Cardiac muscle cell (in vitro differentiated cells and primary cell): ENCODE measurements around the gene ADGRD1. TPM values are rescaled to one million over a fixed set of nuclear protein-coding genes. Genes with fewer than 3 reads are reported as not detected.

Experiments used
- DNase-seq, 2 donors: peaks; one replicate each; pipeline versions ENCODE4 v3.0.0 to v3.0.0-alpha.2; 2010 to 2017; ENCODE audit warnings: low read depth in 1 of 2, low spot score in 1 of 2
- H3K27ac ChIP-seq: fragments of 200-600 bp; sonication (generic); 2 replicates; pipeline ENCODE4 v1.5.1; 2016
- H3K27me3 ChIP-seq: fragments of 200-600 bp; sonication (generic); 2 replicates; pipeline ENCODE4 v1.6.0; 2016; ENCODE audit warnings: control low read depth
- H3K36me3 ChIP-seq: fragments of 200-600 bp; sonication (generic); 2 replicates; pipeline ENCODE4 v1.5.1; 2016; ENCODE audit warnings: control low read depth
- H3K4me1 ChIP-seq: fragments of 200-600 bp; sonication (generic); 2 replicates; pipeline ENCODE4 v1.8.1; 2017; ENCODE audit warnings: low read depth, mild to moderate bottlenecking, mixed run types
- H3K4me3 ChIP-seq: fragments of 200-600 bp; sonication (generic); 2 replicates; pipeline ENCODE4 v1.5.1; 2016; ENCODE audit warnings: mild to moderate bottlenecking
- H3K9me3 ChIP-seq: fragments of 200-600 bp; sonication (generic); 2 replicates; pipeline ENCODE4 v1.5.1; 2017; ENCODE audit warnings: low read depth, mild to moderate bottlenecking, control low read depth
- polyA plus RNA-seq: library from polyadenylated mRNA; unstranded; fragments of >200 nt; fragmentation: Nextera tagmentation; extraction: Ambion mirVana; gene quantifications from 2 replicates; pipeline ENCODE4 v1.2.1, GENCODE V29; 2016
- total RNA-seq: library from RNA; depleted of rRNA; stranded (reverse); fragments of >200 nt; gene quantifications from 2 replicates; pipeline ENCODE4 v1.2.3, GENCODE V29; 2016
- TF ChIP-seq, protein P1 (sequence below): IDR thresholded peaks from 2 replicates; pipeline ENCODE4 v1.5.1; 2012; ENCODE audit warnings: low read depth, mild to moderate bottlenecking, low read length

The ADGRD1 gene
- total and polyA plus RNA-seq, 2 experiments from 2014 or later = 66.6 to 74.0 TPM

DNA sequence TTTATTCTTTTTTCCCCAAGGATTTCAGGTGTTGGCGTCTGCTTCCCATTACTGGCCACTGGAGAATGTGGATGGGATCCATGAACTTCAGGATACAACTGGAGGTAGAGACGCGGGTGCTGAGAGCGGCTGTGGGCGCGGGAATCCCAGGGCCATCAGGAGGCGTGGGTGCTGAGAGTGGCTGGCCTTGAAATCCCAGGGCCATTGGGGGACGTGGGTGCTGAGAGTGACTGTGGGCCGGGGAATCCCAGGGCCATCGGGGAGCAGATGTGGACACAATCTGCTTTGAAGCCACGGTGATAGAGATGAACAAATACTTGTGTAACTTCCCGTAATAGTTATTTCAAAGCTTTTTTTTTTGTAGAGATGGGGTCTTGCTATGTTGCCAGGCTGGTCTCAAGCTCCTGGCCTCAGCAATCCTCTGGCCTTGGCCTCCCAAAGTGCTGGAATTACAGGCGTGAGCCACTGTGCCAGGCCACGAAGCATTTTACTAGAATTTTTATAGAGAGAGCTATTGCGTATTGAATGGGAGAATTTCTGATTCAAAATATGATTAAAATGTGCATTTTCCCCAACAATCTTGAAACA, 12.8 kb downstream of the ADGRD1 start:
- Histone ChIP-seq H3K27me3 (no peaks in the 10 kb centered on the region), H3K27ac (no peak overlapping the region), H3K4me1 (peaks cover 8% of the 10 kb centered on the region), H3K36me3 (peaks cover 37% of the 10 kb centered on the region), H3K9me3 (no peaks in the 10 kb centered on the region), H3K4me3 (no peak overlapping the region)
- TF ChIP-seq, protein P1, sequence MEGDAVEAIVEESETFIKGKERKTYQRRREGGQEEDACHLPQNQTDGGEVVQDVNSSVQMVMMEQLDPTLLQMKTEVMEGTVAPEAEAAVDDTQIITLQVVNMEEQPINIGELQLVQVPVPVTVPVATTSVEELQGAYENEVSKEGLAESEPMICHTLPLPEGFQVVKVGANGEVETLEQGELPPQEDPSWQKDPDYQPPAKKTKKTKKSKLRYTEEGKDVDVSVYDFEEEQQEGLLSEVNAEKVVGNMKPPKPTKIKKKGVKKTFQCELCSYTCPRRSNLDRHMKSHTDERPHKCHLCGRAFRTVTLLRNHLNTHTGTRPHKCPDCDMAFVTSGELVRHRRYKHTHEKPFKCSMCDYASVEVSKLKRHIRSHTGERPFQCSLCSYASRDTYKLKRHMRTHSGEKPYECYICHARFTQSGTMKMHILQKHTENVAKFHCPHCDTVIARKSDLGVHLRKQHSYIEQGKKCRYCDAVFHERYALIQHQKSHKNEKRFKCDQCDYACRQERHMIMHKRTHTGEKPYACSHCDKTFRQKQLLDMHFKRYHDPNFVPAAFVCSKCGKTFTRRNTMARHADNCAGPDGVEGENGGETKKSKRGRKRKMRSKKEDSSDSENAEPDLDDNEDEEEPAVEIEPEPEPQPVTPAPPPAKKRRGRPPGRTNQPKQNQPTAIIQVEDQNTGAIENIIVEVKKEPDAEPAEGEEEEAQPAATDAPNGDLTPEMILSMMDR = no peak
- DNase-seq = no peak

DNA sequence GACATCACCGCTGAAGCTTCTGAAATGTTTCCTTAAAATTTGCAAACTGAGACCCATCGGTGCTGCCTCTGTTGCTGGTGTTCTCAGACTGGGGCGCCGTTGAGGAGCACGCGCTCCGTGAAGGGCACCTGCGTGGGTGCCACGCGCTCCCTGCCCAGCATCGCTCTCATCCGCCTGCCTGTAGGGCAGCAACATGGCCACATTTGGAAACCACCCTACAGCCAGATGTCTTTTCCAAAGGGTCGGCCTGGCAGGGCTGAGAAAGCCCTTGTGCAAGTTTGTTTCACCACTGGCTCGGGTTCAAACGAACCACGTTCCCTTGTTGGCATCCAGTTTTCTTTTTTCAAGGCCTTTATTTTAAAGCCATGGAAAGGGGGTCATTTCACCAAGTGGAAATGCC, 13.9 kb downstream of the ADGRD1 start:
- peaks cover 42% of the 10 kb centered on the region for H3K36me3 ChIP-seq
- no peak overlapping the region for H3K27ac ChIP-seq
- H3K9me3 ChIP-seq = no peaks in the 10 kb centered on the region
- H3K4me3 ChIP-seq = no peak overlapping the region
- no peaks in the 10 kb centered on the region for H3K27me3 ChIP-seq
- TF ChIP-seq, protein P1 = no peak
- DNase-seq = no peak
- H3K4me1 ChIP-seq = no peaks in the 10 kb centered on the region

DNA sequence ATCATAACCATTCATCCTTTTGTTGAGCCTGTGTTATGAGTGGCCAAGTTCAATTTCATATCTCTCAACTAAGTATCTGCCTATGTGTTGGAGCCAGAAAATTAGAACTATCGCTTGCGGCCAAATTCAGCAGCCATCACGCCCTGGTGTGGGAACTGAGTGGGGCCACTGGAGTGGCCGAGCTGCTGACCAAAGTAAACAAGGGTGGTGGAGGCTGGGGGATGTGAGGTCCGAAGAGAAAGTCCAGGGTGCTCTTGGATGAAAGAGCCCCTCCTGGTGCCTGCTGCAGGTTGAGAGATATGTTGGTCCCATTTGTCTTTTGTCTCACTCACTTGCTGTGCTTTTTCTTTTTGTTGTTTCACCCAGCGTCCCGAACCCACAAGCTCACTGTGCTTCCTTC, 14.9 kb downstream of the ADGRD1 start:
- TF ChIP-seq, protein P1 = no peak
- H3K27me3 ChIP-seq = no peaks in the 10 kb centered on the region
- peaks cover 45% of the 10 kb centered on the region for H3K36me3 ChIP-seq
- H3K4me1 ChIP-seq = no peaks in the 10 kb centered on the region
- no peaks in the 10 kb centered on the region for H3K9me3 ChIP-seq
- no peak overlapping the region for H3K27ac ChIP-seq
- H3K4me3 ChIP-seq = no peak overlapping the region
- DNase-seq = no peak

DNA sequence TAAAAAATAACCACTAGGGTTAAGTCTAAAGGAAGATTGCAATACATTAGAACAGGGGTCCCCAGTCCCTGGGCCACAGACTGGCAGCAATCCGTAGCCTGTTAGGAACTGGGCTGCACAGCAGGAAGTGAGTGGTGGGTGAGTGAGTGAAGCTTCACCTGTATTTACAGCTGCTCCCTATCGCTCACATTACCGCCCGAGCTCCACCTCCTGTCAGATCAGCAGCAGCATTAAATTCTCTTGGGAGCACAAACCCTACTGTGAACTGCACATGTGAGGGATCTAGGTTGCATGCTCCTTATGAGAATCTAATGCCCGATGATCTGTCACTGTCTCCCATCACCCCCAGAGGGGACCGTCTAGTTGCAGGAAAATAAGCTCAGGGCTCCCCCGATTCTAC, 15.5 kb downstream of the ADGRD1 start:
- no peaks in the 10 kb centered on the region for H3K4me1 ChIP-seq
- no peaks in the 10 kb centered on the region for H3K27me3 ChIP-seq
- DNase-seq = no peak
- H3K4me3 ChIP-seq = no peak overlapping the region
- H3K27ac ChIP-seq = no peak overlapping the region
- no peaks in the 10 kb centered on the region for H3K9me3 ChIP-seq
- H3K36me3 ChIP-seq = peaks cover 48% of the 10 kb centered on the region
- TF ChIP-seq, protein P1 = no peak

- Histone ChIP-seq H3K4me3 (no peak overlapping the region), H3K4me1 (no peaks in the 10 kb centered on the region), H3K27me3 (no peaks in the 10 kb centered on the region), H3K9me3 (no peaks in the 10 kb centered on the region), H3K27ac (no peak overlapping the region), H3K36me3 (peaks cover 48% of the 10 kb centered on the region)
- no peak for DNase-seq
- TF ChIP-seq, protein P1 = no peak
Observed at GRCh38 chr12:130970165-130970907, 16.6 kb downstream of the ADGRD1 start.
